Activated naive CD4-positive, alpha-beta T cell treated with anti-CD3 and anti-CD28 coated beads, Interleukin-2, amount 50 U/mL, for 16 hours (primary cell): ENCODE results near the gene MYH11.
A peak's percentile ranks its signal among the peaks of the same experiment; 100 is the strongest.
"Not testable (repeated sequence)": the region's sequence is repeated elsewhere in the genome, so short reads cannot be mapped to it uniquely, and the experiment has no call there.

Source experiments
- DNase-seq: peaks from one replicate; pipeline ENCODE4 v3.0.0-alpha.2; 2020

MYH11 gene

GRCh38 chr16:15703029-15703736, 153.6 kb downstream of the MYH11 start:
- no peak for DNase-seq

- no peak for DNase-seq
Observed at GRCh38 chr16:15701975-15702970, 154.6 kb downstream of the MYH11 start.

- DNase-seq, result no peak
Observed at GRCh38 chr16:15701367-15701766, 155.5 kb downstream of the MYH11 start.

GRCh38 chr16:15699819-15700218, 157.0 kb downstream of the MYH11 start:
- DNase-seq, result no peak

GRCh38 chr16:15694499-15694898, 162.3 kb downstream of the MYH11 start:
- no peak for DNase-seq

GRCh38 chr16:15692508-15692907, 164.3 kb downstream of the MYH11 start:
- not testable (repeated sequence) for DNase-seq

GRCh38 chr16:15691046-15691445, 165.8 kb downstream of the MYH11 start:
- DNase-seq, result no peak

GRCh38 chr16:15690296-15690695, 166.5 kb downstream of the MYH11 start:
- no peak for DNase-seq

- no peak for DNase-seq
Observed at GRCh38 chr16:15689290-15689689, 167.5 kb downstream of the MYH11 start.

- DNase-seq, result no peak
Observed at GRCh38 chr16:15686287-15686686, 170.5 kb downstream of the MYH11 start.

GRCh38 chr16:15682105-15682570, 174.7 kb downstream of the MYH11 start:
- peak; percentile 60 for DNase-seq

- no peak for DNase-seq
Observed at GRCh38 chr16:15677447-15677846, 179.4 kb downstream of the MYH11 start.

- no peak for DNase-seq
Observed at GRCh38 chr16:15676506-15676905, 180.3 kb downstream of the MYH11 start.

GRCh38 chr16:15674571-15674970, 182.3 kb downstream of the MYH11 start:
- DNase-seq, result no peak

GRCh38 chr16:15672514-15673167, 184.2 kb downstream of the MYH11 start:
- peak; percentile 42 for DNase-seq

- not testable (repeated sequence) for DNase-seq
Observed at GRCh38 chr16:15672127-15672513, 184.7 kb downstream of the MYH11 start.

- DNase-seq, result no peak
Observed at GRCh38 chr16:15671530-15672117, 185.2 kb downstream of the MYH11 start.

GRCh38 chr16:15667091-15667742, 189.6 kb downstream of the MYH11 start:
- DNase-seq, result no peak

GRCh38 chr16:15665107-15665506, 191.7 kb downstream of the MYH11 start:
- DNase-seq, result no peak

- no peak for DNase-seq
Observed at GRCh38 chr16:15660203-15660601, 196.6 kb downstream of the MYH11 start.

- no peak for DNase-seq
Observed at GRCh38 chr16:15658556-15658955, 198.3 kb downstream of the MYH11 start.

- no peak for DNase-seq
Observed at GRCh38 chr16:15658149-15658548, 198.7 kb downstream of the MYH11 start.
